ENCODE measurements around the gene CCDC91.

Gene CCDC91

DNA sequence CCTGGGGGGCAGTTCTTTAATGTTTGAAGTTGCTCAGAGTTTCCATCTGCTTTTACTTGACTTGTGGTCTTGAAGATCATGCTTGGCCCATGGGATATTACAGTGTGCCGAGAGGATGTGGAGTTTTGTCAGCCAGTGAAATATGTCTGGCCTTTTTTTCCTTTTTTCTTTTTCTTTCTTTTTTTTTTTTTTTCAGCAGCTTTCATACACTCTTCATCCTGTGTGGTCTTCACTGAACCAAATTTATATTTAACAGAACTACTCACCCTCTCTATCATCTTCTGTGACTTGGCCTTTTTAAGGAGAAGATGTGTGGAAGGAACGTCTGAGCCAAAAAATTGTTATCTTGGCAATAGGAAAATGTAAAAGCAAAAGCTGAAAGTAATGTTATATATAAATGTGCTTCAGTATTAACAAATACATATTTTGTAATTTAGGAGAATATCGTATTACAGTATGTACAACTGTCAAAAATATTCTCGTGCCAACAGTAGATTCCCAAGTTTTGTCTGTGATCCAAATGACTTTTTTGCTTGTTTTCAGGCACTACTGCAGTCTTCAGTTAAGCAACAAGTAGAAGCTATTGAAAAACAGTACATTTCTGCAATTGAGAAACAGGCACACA is 200.6 kb downstream of the CCDC91 start:
- DNase-seq (ENCODE audit: low read depth in 1 of 2, low spot score in 1 of 2), result no peak
- Histone ChIP-seq H3K4me3 (replicated peaks; ENCODE audit: insufficient read depth, low read length) (no peak overlapping the region), H3K27me3 (ENCODE audit: insufficient read depth, poor library complexity, severe bottlenecking) (no peaks in the 10 kb centered on the region), H3K27ac (replicated peaks) (no peak overlapping the region)
- TF ChIP-seq POLR2AphosphoS5 (IDR thresholded peaks at IDR 0.05; ENCODE audit: low read depth), result no peak
- TF ChIP-seq GABPA (IDR thresholded peaks at IDR 0.05; ENCODE audit: low read depth), result no peak
- TF ChIP-seq, protein P1, sequence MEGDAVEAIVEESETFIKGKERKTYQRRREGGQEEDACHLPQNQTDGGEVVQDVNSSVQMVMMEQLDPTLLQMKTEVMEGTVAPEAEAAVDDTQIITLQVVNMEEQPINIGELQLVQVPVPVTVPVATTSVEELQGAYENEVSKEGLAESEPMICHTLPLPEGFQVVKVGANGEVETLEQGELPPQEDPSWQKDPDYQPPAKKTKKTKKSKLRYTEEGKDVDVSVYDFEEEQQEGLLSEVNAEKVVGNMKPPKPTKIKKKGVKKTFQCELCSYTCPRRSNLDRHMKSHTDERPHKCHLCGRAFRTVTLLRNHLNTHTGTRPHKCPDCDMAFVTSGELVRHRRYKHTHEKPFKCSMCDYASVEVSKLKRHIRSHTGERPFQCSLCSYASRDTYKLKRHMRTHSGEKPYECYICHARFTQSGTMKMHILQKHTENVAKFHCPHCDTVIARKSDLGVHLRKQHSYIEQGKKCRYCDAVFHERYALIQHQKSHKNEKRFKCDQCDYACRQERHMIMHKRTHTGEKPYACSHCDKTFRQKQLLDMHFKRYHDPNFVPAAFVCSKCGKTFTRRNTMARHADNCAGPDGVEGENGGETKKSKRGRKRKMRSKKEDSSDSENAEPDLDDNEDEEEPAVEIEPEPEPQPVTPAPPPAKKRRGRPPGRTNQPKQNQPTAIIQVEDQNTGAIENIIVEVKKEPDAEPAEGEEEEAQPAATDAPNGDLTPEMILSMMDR (IDR thresholded peaks at IDR 0.05; ENCODE audit: insufficient read depth, low read length), result no peak
- TF ChIP-seq, protein P2, sequence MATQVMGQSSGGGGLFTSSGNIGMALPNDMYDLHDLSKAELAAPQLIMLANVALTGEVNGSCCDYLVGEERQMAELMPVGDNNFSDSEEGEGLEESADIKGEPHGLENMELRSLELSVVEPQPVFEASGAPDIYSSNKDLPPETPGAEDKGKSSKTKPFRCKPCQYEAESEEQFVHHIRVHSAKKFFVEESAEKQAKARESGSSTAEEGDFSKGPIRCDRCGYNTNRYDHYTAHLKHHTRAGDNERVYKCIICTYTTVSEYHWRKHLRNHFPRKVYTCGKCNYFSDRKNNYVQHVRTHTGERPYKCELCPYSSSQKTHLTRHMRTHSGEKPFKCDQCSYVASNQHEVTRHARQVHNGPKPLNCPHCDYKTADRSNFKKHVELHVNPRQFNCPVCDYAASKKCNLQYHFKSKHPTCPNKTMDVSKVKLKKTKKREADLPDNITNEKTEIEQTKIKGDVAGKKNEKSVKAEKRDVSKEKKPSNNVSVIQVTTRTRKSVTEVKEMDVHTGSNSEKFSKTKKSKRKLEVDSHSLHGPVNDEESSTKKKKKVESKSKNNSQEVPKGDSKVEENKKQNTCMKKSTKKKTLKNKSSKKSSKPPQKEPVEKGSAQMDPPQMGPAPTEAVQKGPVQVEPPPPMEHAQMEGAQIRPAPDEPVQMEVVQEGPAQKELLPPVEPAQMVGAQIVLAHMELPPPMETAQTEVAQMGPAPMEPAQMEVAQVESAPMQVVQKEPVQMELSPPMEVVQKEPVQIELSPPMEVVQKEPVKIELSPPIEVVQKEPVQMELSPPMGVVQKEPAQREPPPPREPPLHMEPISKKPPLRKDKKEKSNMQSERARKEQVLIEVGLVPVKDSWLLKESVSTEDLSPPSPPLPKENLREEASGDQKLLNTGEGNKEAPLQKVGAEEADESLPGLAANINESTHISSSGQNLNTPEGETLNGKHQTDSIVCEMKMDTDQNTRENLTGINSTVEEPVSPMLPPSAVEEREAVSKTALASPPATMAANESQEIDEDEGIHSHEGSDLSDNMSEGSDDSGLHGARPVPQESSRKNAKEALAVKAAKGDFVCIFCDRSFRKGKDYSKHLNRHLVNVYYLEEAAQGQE (IDR thresholded peaks at IDR 0.05; ENCODE audit: insufficient replicate concordance, low read depth), result no peak
- TF ChIP-seq SPI1 (IDR thresholded peaks at IDR 0.05; ENCODE audit: borderline replicate concordance, low read depth), result no peak

DNA sequence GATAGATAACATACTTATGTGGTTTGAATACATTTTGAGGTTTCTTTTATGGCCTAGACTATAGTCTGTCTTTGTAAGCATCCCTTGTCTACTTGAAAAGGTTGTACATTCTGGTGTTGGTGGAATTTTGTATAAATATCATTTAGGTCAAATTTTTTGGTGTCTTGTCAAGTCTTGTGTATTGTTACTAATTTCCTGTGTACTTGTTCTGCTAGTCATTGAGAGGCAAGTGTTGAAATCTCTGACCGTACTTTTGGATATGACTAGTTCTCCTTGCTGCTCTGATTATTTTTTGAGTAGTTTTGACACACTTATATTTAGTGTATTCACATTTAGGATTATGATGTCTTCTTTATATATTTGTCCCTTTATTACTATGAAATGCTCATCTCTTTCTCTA is 219.6 kb downstream of the CCDC91 start:
- TF ChIP-seq GABPA (IDR thresholded peaks at IDR 0.05; ENCODE audit: low read depth) (no peak), SPI1 (IDR thresholded peaks at IDR 0.05; ENCODE audit: borderline replicate concordance, low read depth) (no peak), POLR2AphosphoS5 (IDR thresholded peaks at IDR 0.05; ENCODE audit: low read depth) (no peak)
- TF ChIP-seq, protein P2 (IDR thresholded peaks at IDR 0.05; ENCODE audit: insufficient replicate concordance, low read depth), result no peak
- TF ChIP-seq, protein P1 (IDR thresholded peaks at IDR 0.05; ENCODE audit: insufficient read depth, low read length), result no peak
- Histone ChIP-seq H3K4me3 (replicated peaks; ENCODE audit: insufficient read depth, low read length) (no peak overlapping the region), H3K27me3 (ENCODE audit: insufficient read depth, poor library complexity, severe bottlenecking) (no peaks in the 10 kb centered on the region), H3K27ac (replicated peaks) (no peak overlapping the region)
- DNase-seq (ENCODE audit: low read depth in 1 of 2, low spot score in 1 of 2), result no peak

DNA sequence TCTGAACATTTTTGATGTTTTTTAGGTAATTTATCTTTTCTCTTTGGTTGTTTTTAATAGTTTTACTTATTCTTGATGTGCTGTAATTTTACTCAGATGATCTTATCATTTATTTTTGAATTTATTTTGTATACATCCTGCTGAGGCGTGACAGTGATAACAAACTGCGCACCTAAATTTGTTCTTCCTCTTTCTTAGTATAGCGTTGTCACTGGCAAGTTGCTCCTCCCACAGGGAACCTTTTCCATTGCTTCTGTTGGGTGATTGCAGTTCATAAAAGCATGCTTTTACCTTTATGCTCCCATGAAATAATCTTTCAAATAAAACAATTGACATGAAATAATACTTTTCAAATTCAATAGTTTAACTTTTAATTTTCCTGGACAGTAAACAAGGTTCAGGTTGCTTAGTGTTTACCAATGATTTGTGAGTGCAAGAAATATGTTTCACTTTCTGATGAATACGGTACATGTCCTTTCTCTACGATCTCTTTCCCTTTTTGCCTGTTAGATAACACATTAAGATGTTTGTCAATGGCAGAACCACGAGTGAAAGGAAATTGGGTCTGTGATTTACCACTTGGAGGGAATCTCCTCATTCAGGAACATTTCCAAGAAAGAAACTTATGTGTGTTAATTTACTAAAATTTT is 223.3 kb downstream of the CCDC91 start:
- Histone ChIP-seq H3K27ac (replicated peaks) (no peak overlapping the region), H3K27me3 (ENCODE audit: insufficient read depth, poor library complexity, severe bottlenecking) (no peaks in the 10 kb centered on the region), H3K4me3 (replicated peaks; ENCODE audit: insufficient read depth, low read length) (no peak overlapping the region)
- TF ChIP-seq, protein P1 (IDR thresholded peaks at IDR 0.05; ENCODE audit: insufficient read depth, low read length), result no peak
- TF ChIP-seq SPI1 (IDR thresholded peaks at IDR 0.05; ENCODE audit: borderline replicate concordance, low read depth) (no peak), GABPA (IDR thresholded peaks at IDR 0.05; ENCODE audit: low read depth) (no peak), POLR2AphosphoS5 (IDR thresholded peaks at IDR 0.05; ENCODE audit: low read depth) (no peak)
- TF ChIP-seq, protein P2 (IDR thresholded peaks at IDR 0.05; ENCODE audit: insufficient replicate concordance, low read depth), result no peak
- DNase-seq (ENCODE audit: low read depth in 1 of 2, low spot score in 1 of 2), result no peak
